ENCODE measurements around the gene CTBP2. TPM values are rescaled to one million over a fixed set of nuclear protein-coding genes. Genes with fewer than 3 reads are reported as not detected.

Gene CTBP2
- polyA plus RNA-seq, 4 donors: 88.3 to 90.6 (median 90.0) TPM

DNA sequence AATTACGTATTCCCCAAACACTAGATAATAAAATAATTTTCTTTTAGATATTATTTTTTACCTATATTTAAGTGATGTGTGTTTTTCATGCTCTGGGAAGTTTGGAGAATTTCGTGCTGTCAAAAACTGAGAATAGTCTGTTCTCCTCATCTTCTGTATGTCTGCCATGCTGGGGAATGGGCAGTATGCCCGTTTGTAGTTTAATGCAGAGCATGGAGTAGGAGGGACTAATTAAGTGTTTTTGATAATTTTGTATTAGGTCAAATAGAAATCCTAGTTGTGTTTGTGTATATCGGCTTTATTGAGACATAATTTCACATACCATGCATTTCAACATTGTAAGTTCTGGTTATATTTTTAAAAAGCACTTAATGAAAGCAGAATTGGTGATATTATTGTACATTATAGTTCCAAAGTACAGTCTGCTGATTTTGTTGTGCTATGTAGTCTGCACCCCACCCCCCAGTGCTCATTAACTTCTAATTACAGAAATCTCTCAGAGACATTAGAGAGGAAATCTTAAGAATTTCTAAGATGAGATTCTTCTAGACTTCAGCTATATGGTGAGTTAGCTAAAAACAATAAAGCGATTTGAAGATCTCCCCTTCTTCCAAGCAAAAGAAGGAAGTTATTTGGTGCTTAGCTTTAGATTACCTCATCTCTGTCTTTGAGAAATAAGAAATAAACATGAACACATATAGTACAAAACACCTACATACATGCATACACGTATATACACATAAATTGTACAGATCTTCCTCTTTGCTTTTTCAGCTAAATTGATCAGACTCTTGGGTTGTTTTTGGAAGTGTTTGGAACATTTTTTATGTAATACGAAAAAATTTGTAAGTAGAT, 196.3 kb downstream of the CTBP2 start:
- DNase-seq (ENCODE audit: low read depth in 4 of 4, low spot score in 3 of 4): no peak

GRCh38 chr10:124962421-124962820, 197.9 kb downstream of the CTBP2 start:
- DNase-seq (ENCODE audit: low read depth in 4 of 4, low spot score in 3 of 4): no peak

DNA sequence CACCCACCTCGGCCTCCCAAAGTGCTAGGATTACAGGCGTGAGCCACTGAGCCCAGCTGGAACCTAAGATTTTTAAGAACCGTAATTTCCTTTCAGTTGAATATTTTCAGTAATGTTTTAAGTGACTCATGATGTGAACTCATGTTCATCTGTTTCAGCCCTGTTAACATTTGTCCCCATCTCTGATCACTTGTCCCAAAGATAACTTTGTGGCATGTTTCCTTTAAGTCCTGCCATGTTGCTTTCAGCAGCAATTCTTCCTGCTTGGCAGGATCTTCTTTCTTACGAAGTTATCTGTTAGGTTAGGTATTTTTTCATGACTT, 199.2 kb downstream of the CTBP2 start:
- DNase-seq (ENCODE audit: low read depth in 4 of 4, low spot score in 3 of 4): no peak

DNA sequence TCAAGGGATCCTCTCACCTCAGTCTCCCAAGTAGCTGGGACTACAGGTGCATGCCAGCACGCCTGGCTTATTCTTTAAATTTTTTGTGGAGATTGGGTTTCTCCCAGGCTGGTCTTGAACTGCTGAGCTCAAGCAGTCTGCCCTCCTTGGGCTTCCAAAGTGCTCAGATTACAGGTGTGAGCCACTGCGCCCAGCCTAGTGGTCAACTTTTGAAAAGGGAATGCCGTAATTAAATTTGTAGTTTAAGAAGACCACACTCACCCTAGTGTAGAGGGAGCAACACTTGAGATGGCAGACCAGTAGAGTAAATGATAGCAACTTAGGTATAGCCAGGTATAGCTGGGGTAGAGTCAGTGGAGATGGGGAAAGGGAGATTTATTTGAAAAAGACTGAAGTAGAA, 200.8 kb downstream of the CTBP2 start:
- DNase-seq (ENCODE audit: low read depth in 4 of 4, low spot score in 3 of 4): no peak

DNA sequence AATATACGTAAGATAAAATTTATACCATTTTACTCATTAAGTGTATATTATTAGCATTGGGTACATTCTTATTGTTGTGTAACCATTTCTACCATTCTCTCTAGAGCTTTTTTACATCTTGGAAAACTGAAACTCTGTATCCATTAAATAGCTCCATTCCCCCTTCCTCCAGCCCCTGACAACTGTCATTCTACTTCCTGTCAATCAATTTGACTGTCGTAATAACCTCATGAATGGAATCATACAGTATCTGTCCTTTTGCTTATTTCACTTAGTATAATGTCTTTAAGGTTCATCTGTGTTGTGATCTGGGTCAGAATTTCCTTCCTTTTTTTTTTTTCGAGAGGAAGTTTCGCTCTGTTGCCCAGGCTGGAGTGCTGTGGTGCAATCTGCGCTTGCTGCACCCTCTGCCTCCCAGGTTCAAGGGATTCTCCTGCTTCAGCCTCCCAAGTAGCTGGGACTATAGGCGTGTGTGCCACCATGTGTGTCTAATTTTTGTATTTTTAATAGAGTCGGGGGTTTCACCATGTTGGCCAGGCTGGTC, 202.9 kb downstream of the CTBP2 start:
- no peak for DNase-seq (ENCODE audit: low read depth in 4 of 4, low spot score in 3 of 4)

GRCh38 chr10:124956764-124957163, 203.6 kb downstream of the CTBP2 start:
- DNase-seq (ENCODE audit: low read depth in 4 of 4, low spot score in 3 of 4): no peak

DNA sequence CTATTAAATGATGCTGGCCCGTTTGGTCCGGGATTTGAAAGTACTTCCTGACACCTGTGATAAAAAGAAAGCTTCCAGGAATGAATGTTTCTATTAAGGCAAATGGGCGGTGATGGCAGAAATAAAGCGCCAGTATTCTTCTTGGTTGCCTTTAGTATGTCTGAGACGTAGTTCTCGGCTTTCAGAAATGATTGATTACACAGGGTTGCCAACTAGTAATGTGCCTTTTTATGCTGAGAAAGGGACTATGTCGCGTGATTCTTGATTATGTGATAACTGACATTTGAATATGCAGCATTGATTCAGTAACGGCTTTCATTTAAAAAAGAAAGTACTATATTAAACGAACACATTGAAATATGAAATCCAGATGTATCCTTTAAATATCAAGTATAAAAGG, 204.5 kb downstream of the CTBP2 start:
- no peak for DNase-seq (ENCODE audit: low read depth in 4 of 4, low spot score in 3 of 4)

GRCh38 chr10:124955243-124955642, 205.1 kb downstream of the CTBP2 start:
- DNase-seq (ENCODE audit: low read depth in 4 of 4, low spot score in 3 of 4): no peak

- DNase-seq (ENCODE audit: low read depth in 4 of 4, low spot score in 3 of 4): no peak
Measured at GRCh38 chr10:124953421-124953820, 206.9 kb downstream of the CTBP2 start.

- no peak for DNase-seq (ENCODE audit: low read depth in 4 of 4, low spot score in 3 of 4)
Measured at GRCh38 chr10:124952123-124952522, 208.2 kb downstream of the CTBP2 start.

- DNase-seq (ENCODE audit: low read depth in 4 of 4, low spot score in 3 of 4): no peak
Measured at GRCh38 chr10:124949543-124949942, 210.8 kb downstream of the CTBP2 start.

DNA sequence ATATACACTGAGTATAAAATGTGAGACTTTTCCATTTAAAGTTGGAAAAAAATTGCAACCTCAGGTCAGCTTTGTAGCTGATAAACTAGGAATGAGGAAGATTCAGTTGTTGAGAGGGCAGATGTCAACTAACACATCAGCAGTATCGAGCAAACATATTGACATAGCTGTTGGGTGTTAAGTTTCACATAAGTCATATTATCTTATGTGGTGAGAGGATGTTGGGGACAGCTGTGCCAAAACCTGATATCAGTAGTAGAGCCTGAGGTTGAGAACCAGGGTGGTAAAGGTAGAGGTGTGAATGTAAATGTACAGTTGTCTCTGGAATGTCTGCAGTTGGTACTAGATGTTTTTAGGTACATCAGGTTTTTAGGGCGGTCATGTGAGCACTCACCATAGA, 213.4 kb downstream of the CTBP2 start:
- DNase-seq (ENCODE audit: low read depth in 4 of 4, low spot score in 3 of 4): no peak

DNA sequence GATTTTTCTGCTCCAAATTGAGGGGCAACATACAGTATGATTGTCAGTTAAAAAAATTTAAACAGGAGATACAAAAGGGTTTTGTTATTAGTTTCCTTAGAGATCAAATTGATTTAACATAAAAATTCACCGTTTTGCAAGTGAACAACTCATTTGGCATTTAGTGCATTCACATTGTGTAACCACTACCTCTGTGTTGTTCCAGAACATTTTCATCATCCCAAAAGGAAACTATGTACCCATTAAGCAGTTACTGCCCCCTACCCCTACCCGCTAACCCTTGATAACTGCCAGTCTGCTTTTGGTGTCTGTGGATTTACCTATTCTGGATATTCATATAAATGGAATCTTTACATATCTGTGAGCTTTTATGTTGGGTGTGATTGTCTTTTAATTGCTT, 215.4 kb downstream of the CTBP2 start:
- no peak for DNase-seq (ENCODE audit: low read depth in 4 of 4, low spot score in 3 of 4)

DNA sequence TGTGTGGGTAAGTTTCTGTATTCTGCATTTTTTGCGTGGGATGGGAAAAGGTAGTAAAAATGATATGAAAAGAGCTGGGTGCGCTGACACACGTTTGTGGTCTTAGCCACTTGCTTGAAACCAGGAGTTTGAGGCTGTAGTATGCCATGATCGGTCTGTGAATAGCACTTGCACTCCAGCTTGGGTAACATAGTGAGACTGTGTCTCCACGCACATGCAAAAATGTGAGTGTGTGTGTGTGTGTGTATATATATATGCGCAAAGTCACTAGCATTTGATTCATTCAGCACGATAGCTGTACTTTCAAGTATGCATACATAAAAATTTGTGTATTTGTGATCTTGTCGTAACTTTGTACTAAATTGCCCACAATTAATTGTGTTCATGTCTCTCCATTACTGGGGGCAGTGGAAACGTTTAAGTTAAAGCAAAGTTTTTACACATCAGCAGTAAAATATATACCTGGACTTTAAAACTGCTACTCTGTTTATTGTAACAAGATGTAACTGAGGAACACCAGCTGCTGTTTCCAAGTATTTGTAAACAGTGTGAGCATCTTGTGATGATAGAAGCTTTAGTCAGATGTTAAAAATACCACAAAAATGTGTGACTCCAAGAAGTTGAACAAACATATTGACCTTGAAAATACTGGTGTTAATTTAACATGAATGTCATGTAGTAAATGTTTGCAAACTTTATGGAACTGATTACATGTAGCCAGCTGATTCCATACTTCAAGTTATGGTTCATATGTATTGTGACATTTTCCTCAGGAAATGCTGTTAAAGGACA, 216.9 kb downstream of the CTBP2 start:
- DNase-seq (ENCODE audit: low read depth in 4 of 4, low spot score in 3 of 4): peak in 1 of 4 donors; percentile 8

DNA sequence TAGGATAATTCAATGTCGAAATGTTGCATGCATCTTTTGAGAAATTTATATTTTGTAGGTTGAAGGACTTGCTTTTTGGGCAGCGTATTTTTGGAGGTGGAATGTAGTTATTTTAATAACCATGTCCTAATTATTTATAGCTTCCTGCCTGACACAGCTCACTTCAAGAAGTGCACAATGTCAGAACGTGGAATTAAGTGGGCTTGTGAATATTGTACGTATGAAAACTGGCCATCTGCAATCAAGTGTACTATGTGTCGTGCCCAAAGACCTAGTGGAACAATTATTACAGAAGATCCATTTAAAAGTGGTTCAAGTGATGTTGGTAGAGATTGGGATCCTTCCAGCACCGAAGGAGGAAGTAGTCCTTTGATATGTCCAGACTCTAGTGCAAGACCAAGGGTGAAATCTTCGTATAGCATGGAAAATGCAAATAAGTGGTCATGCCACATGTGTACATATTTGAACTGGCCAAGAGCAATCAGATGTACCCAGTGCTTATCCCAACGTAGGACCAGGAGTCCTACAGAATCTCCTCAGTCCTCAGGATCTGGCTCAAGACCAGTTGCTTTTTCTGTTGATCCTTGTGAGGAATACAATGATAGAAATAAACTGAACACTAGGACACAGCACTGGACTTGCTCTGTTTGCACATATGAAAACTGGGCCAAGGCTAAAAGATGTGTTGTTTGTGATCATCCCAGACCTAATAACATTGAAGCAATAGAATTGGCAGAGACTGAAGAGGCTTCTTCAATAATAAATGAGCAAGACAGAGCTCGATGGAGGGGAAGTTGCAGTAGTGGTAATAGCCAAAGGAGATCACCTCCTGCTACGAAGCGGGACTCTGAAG, 217.8 kb downstream of the CTBP2 start:
- DNase-seq (ENCODE audit: low read depth in 4 of 4, low spot score in 3 of 4): no peak

DNA sequence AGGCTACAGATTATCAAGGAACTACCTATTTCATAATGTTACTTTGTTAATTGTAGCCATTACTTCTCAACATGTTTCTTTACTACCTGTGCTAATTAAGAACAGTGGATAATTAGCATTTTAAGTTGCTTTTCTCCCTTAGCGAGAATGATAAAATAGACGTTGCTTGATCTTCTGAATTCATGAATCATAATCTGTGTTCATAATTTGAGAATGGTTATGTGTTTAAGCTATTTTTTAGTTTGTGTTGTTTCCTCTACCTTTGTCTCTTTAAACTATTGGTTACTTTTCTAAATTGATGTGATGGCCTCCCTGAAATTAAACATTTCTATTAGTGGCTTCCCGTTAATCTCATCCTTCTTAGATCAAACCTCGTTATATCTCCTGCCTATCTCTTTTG, 218.5 kb downstream of the CTBP2 start, which contains the start of gene ZRANB1:
ZRANB1 (plus strand) TSS at position 301 of the 400 bp plus-strand sequence. CDS start 371 bp downstream, outside the sequence.
- DNase-seq (ENCODE audit: low read depth in 4 of 4, low spot score in 3 of 4): no peak

DNA sequence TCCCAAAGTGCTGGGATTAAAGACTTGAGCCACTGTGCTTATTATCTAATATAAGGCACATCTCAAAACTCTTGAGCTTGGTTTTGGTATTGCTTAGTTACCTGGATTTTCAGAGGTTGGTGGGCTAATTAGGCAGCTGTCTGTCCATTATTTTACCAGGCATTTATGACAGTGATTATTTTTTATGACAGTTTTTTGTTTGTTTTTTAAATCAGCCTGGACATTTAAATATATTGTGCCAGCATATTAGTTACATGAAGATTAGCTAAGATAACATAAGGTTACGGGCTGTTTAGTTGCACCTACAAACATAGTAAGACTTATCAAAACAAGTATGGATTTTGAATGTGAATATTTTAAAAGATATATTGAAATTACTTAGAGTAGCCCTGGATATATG, 221.1 kb downstream of the CTBP2 start:
- DNase-seq (ENCODE audit: low read depth in 4 of 4, low spot score in 3 of 4): no peak

DNA sequence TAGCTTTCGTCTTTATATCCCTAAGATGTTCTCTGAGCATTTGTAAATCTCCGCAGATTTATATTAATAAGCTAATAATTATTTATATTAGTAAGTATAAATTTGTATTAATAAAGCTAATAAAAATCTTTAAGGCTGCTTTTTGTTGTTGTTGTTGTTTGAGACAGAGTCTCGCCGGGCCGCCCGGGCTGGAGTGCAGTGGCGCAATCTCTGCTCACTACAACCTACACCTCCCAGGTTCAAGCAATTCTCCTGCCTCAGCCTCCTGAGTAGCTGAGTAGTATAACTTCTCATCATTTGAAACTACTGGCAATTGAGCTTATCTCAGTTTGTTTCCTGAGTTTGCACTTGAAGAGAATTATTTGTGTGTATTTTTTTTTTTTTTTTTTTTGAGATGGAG, 223.6 kb downstream of the CTBP2 start:
- no peak for DNase-seq (ENCODE audit: low read depth in 4 of 4, low spot score in 3 of 4)

DNA sequence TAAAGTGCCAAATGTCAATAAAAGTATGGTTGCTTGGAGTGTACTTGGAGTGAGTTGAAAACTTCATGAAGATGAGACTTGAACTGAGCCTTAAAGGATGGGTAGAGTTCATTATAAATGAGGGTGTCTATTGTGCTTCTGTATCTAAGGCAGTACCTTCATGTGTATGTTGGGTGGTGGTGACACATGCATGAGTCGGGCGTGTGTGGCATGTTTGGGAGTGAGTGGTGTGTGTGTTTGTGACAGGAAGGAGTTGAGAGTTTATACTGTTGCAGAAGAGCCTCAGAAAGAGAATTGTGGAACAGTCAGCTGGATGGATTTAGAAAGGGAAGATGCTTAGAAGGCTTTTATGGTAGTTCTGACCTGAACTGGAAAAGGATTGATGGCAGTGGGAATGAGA, 224.4 kb downstream of the CTBP2 start:
- DNase-seq (ENCODE audit: low read depth in 4 of 4, low spot score in 3 of 4): no peak
